Sciatic nerve (tissue), 2 donors: ENCODE data around the gene SLIT3. TPM values are rescaled to one million over a fixed set of nuclear protein-coding genes. Genes with fewer than 3 reads are reported as not detected.

ENCODE experiments used
- ATAC-seq: fragments of 200-7000 bp; cut with Tn5 transposase; one replicate; pipeline ENCODE4 v1.9.1; 2020; ENCODE audit warnings: mild to moderate bottlenecking, moderate library complexity
- DNase-seq: peaks from one replicate; pipeline ENCODE4 v3.0.0-alpha.2; 2020; ENCODE audit warnings: low spot score
- intact Hi-C: fragments of 100-400 bp; cut with DNase I; formaldehyde crosslinking; loops from one replicate; pipeline ENCODE4 v1.14.2; 2022
- total RNA-seq: library from RNA; stranded (reverse); fragmentation: NEBNext Ultra II Directional; extraction: Animal tissue kit (Norgen Biotek cat#: 25700); gene quantifications from one replicate; pipeline ENCODE4 v1.2.1, GENCODE V29; 2021
- donor health status: DM: no; HTN: no; CAD: no.
- donor health status: DM: no; HTN: no; CAD: no.

The SLIT3 gene
- total RNA-seq, 1 donor from 2014 or later: 50.6 TPM

DNA sequence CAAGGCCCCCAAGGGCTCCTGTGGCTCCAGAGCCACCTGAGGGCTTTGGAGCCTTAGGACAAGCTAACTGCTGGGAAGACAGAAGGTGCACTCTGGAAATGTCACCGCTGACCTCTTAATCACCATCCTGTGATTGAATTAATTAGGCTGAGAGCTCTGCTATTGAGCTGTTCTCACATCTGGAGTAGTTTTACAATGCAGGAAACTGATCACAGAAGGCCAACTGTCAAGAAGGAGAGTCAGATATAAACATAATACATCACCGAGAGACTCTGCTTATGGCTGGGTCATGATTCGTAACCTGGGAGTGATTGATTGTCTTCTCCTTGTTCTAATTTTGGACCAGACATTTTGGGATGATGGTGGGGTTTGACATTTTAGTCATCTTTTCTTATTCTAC is 226.1 kb downstream of the SLIT3 start:
- intact Hi-C loops: no loop called here
- ATAC-seq (no peak), DNase-seq (no peak)

- no peak for DNase-seq
- ATAC-seq: no peak
- intact Hi-C loops: no loop called here
These were observed 228.7 kb downstream of the SLIT3 start for GRCh38 chr5:169072233-169072632.

GRCh38 chr5:169070413-169070812 is 230.5 kb downstream of the SLIT3 start:
- ATAC-seq (no peak), DNase-seq (no peak)
- intact Hi-C loops: no loop called here

- ATAC-seq (no peak), DNase-seq (no peak)
- intact Hi-C loops: no loop called here
These were observed 233.2 kb downstream of the SLIT3 start for GRCh38 chr5:169067751-169068173.

DNA sequence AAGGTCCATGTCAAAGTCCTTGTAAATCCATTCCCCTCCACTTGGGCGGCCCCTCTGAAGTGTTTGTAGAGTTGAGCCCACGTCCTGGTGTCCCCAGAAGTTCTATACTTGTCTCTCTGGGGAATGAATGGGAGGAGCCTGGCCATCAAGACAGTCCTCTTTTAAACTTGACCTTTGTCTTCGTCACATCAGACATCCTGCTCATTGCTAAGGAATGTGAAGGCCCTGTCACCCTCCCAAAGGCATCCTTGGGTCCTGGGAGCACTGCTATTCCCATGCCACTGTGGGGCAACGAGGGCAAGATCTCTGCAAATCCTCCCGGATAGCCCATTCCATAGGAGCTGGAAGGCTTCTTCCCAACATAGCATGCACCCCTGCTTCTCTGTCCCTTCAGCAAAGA is 235.5 kb downstream of the SLIT3 start:
- intact Hi-C loops: no loop called here
- ATAC-seq (no peak), DNase-seq (no peak)

DNA sequence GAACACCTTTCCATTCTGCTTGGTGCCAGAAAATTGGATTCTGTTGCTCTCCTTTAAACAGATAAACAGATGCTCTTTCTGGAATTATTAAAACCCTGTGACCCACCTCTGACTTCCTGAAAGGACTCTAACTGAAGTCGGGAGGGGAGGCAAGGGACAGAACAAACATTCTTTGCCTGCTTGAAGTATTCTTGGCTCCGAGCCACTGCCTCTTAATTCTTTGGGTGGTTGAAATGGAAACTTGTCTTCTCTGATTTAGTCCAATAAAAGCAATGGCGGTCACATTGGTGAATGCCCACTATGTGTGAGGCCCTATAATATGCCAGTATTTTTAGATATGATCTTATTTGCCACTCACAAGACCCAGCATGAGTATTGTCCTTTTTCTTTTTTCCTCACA is 236.8 kb downstream of the SLIT3 start:
- intact Hi-C loops: no loop called here
- DNase-seq (no peak), ATAC-seq (peak; percentile 22)

- ATAC-seq: no peak
- intact Hi-C loops: no loop called here
- DNase-seq: no peak
These were observed 237.5 kb downstream of the SLIT3 start for GRCh38 chr5:169063316-169063953.

DNA sequence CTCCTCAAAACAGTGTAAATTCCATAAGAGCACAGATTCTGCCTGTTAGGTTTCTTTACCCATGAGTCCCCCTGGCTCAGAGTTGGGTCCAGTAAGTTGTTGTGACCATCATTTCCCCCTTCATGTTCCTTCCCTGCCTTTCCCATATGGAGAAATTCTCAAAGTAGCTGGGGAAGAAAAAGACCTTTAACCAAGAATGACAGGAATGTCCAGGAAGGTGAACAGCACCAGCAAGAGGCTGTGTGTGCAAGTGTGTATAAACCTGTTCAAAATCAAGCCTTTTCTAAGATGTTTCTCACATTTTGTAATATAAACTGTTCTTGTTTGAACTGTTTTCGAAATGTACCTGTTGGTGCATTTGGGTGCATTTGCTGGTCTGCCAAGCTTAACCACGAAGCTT is 238.2 kb downstream of the SLIT3 start:
- intact Hi-C loops: no loop called here
- ATAC-seq (no peak), DNase-seq (no peak)

DNA sequence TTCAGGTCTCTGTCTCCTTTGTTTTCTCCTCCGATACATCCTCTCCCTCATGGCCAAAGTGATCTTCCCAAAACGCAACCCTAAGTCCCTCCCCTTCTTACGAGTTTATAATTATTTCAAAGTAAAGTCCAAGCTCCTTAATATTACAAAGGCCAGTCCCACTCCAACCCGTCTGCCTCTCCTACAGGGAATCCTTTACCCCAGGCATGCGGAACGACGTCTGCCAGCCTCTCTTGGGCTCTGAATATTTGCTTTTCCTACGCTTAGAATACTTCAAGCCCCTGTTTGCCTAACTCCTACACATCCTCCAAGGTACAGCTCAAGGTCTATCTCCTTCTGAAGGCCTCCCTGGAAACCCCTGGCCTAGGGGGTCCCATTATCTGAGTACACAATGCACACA is 246.4 kb downstream of the SLIT3 start:
- DNase-seq: no peak
- no peak for ATAC-seq
- intact Hi-C loops: no loop called here

DNA sequence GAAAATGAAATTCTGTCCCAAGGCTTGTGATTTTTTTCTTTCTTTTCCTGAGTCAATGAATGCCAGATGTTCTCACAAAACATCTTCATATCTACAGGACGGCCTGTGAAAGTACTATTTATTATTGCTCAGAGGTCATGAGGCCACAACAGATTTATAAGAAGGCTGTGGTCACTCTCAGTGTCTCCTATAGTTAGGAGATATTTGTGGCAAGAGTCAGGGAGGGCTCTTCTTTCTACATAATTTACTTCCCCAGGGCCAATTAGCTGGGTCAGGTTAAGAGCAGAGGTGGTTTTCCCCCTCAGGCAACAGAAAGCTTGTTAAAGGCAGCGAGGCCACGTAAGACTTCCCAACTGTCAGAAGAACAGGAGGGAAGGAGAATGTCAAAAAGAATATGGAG is 248.7 kb downstream of the SLIT3 start:
- intact Hi-C loops: no loop called here
- ATAC-seq: no peak

GRCh38 chr5:169051351-169051750 is 249.6 kb downstream of the SLIT3 start:
- DNase-seq (no peak), ATAC-seq (no peak)
- intact Hi-C loops: no loop called here

More for the DNA sequence above, 248.7 kb downstream of the SLIT3 start:
- DNase-seq: no peak

- ATAC-seq (no peak), DNase-seq (no peak)
- intact Hi-C loops: no loop called here
These were observed 250.3 kb downstream of the SLIT3 start for GRCh38 chr5:169050636-169051035.

- intact Hi-C loops: no loop called here
- DNase-seq (no peak), ATAC-seq (no peak)
These were observed 250.8 kb downstream of the SLIT3 start for GRCh38 chr5:169050146-169050571.

GRCh38 chr5:169049712-169050111 is 251.2 kb downstream of the SLIT3 start:
- ATAC-seq (no peak), DNase-seq (no peak)
- intact Hi-C loops: no loop called here

GRCh38 chr5:169048181-169049125 is 252.5 kb downstream of the SLIT3 start:
- DNase-seq (no peak), ATAC-seq (no peak)
- intact Hi-C loops: no loop called here

GRCh38 chr5:169044962-169045361 is 256.0 kb downstream of the SLIT3 start:
- intact Hi-C loops: no loop called here
- no peak for DNase-seq
- ATAC-seq: no peak

- DNase-seq (no peak), ATAC-seq (no peak)
- intact Hi-C loops: no loop called here
These were observed 259.8 kb downstream of the SLIT3 start for GRCh38 chr5:169041180-169041579.

DNA sequence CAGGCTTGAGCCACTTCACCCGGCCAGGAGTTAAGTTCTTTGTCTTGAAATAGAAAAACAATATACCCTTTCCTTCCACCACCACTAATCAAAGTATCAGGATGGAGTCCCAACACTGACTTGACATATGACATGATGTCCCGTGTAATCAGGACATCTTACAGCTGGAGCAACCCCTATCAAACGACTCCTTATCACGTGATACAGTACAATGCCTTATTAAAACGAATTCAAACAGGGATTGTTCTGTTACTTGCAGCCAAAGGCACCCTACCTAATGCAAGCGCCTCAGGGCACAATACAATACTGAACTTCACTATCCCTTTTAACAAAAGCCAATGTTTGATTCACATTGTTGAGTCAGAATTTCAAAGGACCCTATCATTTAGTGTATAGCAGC is 261.3 kb downstream of the SLIT3 start:
- DNase-seq (no peak), ATAC-seq (no peak)
- intact Hi-C loops: no loop called here

DNA sequence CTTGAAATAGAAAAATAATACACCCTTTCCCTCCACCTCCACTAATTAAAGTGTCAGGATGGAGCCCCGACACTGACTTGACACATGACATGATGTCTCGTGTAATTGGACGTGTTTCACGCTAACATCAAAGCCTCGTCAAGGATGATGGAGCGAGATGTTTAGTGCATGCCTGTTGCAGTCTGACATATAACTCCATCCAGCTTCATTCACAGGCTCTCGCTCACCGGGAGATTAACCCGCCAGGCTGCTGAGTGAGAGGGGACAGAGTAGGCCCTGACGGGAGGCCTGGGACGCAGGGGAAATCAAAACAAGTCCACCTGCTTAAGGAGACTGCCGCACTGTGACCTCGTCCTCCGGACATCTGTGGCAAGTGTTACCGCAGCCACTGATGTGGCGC is 263.5 kb downstream of the SLIT3 start:
- ATAC-seq (no peak), DNase-seq (no peak)
- intact Hi-C loops: no loop called here

GRCh38 chr5:169036079-169036805 is 264.7 kb downstream of the SLIT3 start:
- intact Hi-C loops: no loop called here
- DNase-seq (no peak), ATAC-seq (no peak)
